Duodenal mucosa (tissue), 2 donors: ENCODE results near the gene TMEFF2.

Experiments used
- H3K27ac ChIP-seq: one replicate; pipeline ENCODE4 v1.7.0; 2013; ENCODE audit warnings: low read depth, low read length
- H3K27me3 ChIP-seq, 2 donors: one replicate each; pipeline ENCODE4 v1.7.0; 2013; ENCODE audit warnings: low read length in 2 of 2, control low read depth in 1 of 2; ENCODE audit not compliant: insufficient read depth in 2 of 2, control insufficient read depth in 1 of 2
- H3K36me3 ChIP-seq, 2 donors: one replicate each; pipeline ENCODE4 v1.7.0; 2013; ENCODE audit warnings: low read length in 2 of 2, control low read depth in 1 of 2; ENCODE audit not compliant: insufficient read depth in 2 of 2, control insufficient read depth in 1 of 2
- H3K4me1 ChIP-seq, 2 donors: one replicate each; pipeline ENCODE4 v1.7.0; 2013; ENCODE audit warnings: low read length in 2 of 2, control low read depth in 1 of 2; ENCODE audit not compliant: insufficient read depth in 2 of 2, control insufficient read depth in 1 of 2
- H3K4me3 ChIP-seq, 2 donors: one replicate each; pipeline ENCODE4 v1.7.0; 2013; ENCODE audit warnings: low read length in 2 of 2, low read depth in 1 of 2
- H3K9ac ChIP-seq, 2 donors: one replicate each; pipeline ENCODE4 v1.7.0; 2013; ENCODE audit warnings: low read length in 2 of 2, low read depth in 1 of 2
- H3K9me3 ChIP-seq, 2 donors: one replicate each; pipeline ENCODE4 v1.7.0; 2013; ENCODE audit warnings: low read length in 2 of 2, control low read depth in 1 of 2; ENCODE audit not compliant: control insufficient read depth in 1 of 2

TMEFF2 gene

DNA sequence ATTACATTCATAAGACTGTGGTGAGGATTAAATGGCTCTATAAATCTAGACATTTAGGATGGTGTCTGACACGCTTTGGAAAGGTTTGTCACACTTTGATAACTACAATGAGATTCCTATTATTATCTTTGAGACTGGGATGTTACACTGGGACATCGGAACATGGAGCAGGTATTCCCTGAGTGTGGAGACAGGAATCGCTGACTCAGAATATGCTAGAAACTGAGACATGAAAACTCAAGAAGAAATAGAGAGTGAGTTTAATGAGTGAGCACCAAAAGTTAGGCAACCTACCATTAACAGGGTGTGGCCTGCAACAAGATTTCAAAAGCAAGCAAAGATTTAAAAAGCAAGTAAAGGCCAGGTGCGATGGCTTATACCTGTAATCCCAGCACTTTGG lies 145.4 kb downstream of the TMEFF2 start:
- H3K27me3 ChIP-seq: no peaks in the 10 kb centered on the region
- no peak overlapping the region for H3K27ac ChIP-seq
- no peak overlapping the region for H3K4me3 ChIP-seq
- H3K36me3 ChIP-seq: no peaks in the 10 kb centered on the region
- H3K4me1 ChIP-seq: no peaks in the 10 kb centered on the region
- no peak overlapping the region for H3K9ac ChIP-seq
- H3K9me3 ChIP-seq: no peaks in the 10 kb centered on the region

DNA sequence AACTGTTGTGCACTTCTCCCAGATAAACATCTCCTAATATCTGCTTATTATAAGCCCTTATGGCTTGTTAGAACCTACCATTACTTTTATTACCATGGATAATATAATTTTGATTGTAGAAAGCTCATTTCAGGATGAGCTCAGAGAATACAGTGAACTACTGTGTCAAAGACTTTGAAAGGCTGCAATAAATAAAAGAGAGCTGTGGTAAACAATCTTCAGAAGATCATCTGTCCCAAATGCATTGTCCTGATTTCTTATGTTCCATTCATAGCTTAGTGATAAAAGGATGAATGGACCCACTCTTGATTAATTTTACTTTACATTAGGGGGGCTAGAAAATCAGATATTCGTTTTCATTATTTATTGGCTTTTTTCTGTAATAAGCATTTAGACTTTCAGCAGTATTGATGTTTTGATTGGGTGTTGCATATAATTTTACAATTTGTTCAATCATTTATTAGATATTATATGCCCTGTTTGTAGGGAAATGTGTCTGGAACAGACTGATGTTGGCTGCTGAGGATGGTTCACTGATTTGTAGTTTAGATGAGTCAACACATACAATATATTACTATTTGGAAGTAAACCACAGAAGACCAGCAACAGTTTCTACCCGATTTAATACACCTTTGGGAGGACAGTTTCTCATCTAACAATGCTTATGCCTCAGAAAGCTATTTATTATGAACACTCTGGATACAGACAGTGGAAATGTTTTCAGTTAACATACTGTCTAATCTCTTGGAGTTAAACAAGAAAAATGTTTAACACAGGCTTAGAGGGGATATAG lies 147.2 kb downstream of the TMEFF2 start:
- Histone ChIP-seq H3K4me1 (no peaks in the 10 kb centered on the region), H3K4me3 (no peak overlapping the region), H3K9me3 (no peaks in the 10 kb centered on the region), H3K27me3 (no peaks in the 10 kb centered on the region), H3K36me3 (no peaks in the 10 kb centered on the region), H3K9ac (no peak overlapping the region), H3K27ac (no peak overlapping the region)

DNA sequence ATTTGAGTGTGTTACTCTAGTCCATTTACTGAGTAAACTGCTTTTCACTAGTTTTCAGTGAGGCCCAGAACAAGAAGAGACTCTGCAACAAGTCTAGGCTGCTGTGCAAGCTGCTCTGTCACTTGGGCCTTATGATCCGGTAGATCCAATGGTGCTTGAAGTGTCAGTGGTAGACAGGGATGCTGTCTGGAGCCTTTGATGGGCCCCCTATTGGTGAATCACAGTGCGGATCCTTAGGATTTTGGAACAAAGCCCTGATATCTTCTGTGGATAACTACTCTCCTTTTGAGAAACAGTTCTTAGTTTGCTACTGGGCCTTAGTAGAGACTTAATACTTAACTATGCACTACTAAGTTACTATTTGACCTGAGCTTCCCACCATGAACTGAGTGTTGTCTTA lies 150.2 kb downstream of the TMEFF2 start:
- no peaks in the 10 kb centered on the region for H3K9me3 ChIP-seq
- H3K4me1 ChIP-seq: no peaks in the 10 kb centered on the region
- H3K27ac ChIP-seq: no peak overlapping the region
- no peak overlapping the region for H3K4me3 ChIP-seq
- no peak overlapping the region for H3K9ac ChIP-seq
- no peaks in the 10 kb centered on the region for H3K27me3 ChIP-seq
- no peaks in the 10 kb centered on the region for H3K36me3 ChIP-seq

DNA sequence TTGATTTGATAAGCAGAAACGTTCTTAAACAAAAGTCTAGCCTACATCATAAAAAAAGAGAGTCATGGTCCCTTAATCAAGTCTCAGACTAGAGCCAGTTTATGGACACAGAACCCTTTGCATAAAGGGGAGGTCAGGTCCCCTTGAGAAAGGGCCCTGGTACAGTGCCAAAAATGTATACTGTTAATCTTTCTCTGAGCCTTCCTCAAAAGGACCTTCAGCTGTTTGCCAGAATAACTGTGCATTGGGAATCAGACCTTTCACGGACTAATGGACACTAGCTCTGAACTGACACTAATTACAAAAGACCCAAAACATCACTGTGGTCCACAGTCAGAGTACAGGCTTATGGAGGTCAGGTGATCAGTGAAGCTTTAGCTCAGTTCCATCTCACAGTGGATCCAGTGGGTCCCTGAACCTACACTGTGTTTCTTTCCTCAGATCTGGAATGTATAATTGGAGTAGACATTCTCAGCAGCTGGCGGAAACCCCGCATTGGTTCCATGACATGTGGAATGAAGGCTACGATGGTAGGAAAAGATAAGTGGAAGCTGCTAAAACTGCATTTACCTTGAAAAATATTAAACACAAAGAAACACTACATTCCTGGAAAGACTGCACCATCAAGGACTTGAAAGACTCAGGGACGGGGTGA lies 151.4 kb downstream of the TMEFF2 start:
- Histone ChIP-seq H3K36me3 (no peaks in the 10 kb centered on the region), H3K9me3 (no peaks in the 10 kb centered on the region), H3K4me1 (no peaks in the 10 kb centered on the region), H3K27me3 (no peaks in the 10 kb centered on the region), H3K4me3 (no peak overlapping the region), H3K9ac (no peak overlapping the region), H3K27ac (no peak overlapping the region)

DNA sequence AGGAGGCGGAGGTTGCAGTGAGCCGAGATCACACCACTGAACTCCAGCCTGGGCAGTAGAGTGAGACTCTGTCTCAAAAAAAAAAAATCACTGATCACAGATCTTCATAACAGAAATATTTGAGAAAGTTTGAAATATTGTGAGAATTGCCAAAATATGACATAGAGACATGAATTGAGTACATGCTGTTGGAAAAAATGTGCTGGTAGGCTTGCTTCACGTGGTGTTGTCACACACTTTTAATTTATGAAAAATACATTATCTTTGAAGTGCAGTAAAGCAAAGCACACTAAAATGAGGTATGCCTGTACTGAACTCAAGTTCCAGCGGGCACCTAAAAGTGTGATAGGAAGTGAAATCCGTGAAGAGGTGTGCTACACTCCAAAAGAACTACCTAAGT lies 152.6 kb downstream of the TMEFF2 start:
- H3K4me1 ChIP-seq: no peaks in the 10 kb centered on the region
- H3K27me3 ChIP-seq: no peaks in the 10 kb centered on the region
- no peak overlapping the region for H3K4me3 ChIP-seq
- no peak overlapping the region for H3K27ac ChIP-seq
- no peaks in the 10 kb centered on the region for H3K36me3 ChIP-seq
- no peak overlapping the region for H3K9ac ChIP-seq
- no peaks in the 10 kb centered on the region for H3K9me3 ChIP-seq

DNA sequence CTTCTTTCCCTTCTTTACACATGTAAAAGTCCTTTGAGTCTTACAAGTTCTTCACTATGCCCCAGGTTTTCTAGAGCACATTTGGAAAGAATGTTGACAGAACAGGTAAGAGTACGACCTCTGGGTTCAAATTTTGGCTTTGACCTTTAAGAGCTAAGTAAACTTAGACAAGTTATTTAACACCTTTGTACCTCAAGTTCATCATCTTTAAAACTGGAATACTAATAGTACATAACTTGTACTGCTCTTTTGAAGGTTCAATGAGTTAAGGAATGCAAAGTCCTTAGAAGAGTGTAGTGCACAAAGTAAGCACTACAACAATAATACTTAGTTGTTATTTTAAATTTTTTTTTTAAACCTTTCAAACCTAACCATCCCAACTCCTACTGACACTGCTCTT lies 156.6 kb downstream of the TMEFF2 start:
- no peak overlapping the region for H3K4me3 ChIP-seq
- no peaks in the 10 kb centered on the region for H3K36me3 ChIP-seq
- H3K9ac ChIP-seq: no peak overlapping the region
- no peaks in the 10 kb centered on the region for H3K9me3 ChIP-seq
- no peak overlapping the region for H3K27ac ChIP-seq
- no peaks in the 10 kb centered on the region for H3K4me1 ChIP-seq
- H3K27me3 ChIP-seq: no peaks in the 10 kb centered on the region

DNA sequence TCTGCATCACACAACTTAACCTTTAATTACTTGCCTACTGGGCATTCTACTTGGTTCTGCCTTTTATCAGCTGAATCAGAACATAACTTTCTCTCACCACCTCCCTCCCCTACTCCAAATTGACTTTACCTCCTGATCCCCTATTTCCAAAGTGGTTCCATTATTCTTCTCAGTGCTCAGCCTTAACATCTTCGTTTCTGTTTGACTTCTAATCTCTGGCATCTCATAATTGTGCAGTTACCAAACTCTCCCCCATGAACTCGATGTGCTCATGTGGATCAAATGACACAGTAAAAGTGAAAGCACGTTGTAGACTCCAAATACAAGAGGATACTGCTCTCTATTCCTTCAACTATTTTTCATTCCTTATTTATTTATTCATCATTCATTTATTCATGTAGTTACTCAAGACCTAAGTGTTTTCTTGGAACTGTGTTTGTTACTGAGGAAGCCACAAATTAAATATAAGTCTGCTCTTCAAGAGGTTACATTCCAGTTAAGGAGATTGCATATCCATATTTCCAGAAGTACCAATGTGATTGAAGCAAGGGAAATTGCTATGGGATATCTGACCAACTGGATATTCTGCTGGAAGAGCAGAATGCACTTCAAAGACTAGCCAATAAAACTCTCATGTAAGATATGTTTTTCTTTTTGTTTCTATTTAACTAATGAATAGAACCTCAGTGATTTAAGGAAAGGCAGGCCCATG lies 158.8 kb downstream of the TMEFF2 start:
- no peak overlapping the region for H3K9ac ChIP-seq
- no peak overlapping the region for H3K27ac ChIP-seq
- H3K4me3 ChIP-seq: no peak overlapping the region
- H3K4me1 ChIP-seq: no peaks in the 10 kb centered on the region
- H3K27me3 ChIP-seq: no peaks in the 10 kb centered on the region
- H3K9me3 ChIP-seq: no peaks in the 10 kb centered on the region
- no peaks in the 10 kb centered on the region for H3K36me3 ChIP-seq

DNA sequence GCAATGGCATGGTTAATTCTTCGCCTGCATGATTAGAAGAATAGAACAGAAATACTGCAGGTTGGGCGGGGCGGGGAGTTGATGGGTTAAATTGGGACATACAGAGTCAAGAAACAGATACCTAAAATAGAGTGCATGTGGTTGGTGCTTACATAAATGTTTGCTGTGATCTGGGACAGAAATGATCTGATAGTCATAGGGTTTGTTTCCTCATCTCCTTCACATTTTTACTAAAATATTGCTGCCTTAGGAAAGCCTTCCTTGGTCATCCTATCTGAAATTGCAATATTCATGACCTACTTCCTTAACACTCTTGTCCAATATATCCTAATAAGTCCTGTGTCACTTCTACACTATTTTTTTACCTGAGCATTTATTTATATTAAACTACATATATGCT lies 163.9 kb downstream of the TMEFF2 start:
- Histone ChIP-seq H3K4me3 (no peak overlapping the region), H3K36me3 (no peaks in the 10 kb centered on the region), H3K27me3 (no peaks in the 10 kb centered on the region), H3K4me1 (peaks cover 0 to 8% of the 10 kb centered on the region in 2 donors), H3K27ac (no peak overlapping the region), H3K9me3 (no peaks in the 10 kb centered on the region), H3K9ac (no peak overlapping the region)

DNA sequence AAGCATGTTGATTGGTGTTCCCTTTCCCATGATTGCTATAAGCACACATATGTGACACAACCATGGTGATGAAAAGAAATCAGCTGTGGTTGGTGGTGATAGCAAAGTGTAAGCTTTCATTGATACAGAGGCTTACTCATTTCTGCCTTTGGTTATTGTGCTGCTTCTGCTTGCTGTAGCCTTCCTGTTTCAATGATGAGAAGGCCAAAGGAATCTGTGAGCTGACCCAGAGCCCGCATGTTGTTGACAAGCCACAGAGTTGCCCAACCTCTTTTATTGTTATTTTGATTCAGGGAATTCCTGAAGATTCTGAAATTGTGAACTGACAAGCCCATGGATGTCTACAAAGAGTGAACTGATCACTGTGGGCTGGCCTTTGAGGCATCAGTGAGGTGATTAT lies 164.4 kb downstream of the TMEFF2 start:
- Histone ChIP-seq H3K27ac (no peak overlapping the region), H3K36me3 (no peaks in the 10 kb centered on the region), H3K27me3 (no peaks in the 10 kb centered on the region), H3K4me3 (no peak overlapping the region), H3K9ac (no peak overlapping the region), H3K4me1 (peaks cover 0 to 8% of the 10 kb centered on the region in 2 donors), H3K9me3 (no peaks in the 10 kb centered on the region)

DNA sequence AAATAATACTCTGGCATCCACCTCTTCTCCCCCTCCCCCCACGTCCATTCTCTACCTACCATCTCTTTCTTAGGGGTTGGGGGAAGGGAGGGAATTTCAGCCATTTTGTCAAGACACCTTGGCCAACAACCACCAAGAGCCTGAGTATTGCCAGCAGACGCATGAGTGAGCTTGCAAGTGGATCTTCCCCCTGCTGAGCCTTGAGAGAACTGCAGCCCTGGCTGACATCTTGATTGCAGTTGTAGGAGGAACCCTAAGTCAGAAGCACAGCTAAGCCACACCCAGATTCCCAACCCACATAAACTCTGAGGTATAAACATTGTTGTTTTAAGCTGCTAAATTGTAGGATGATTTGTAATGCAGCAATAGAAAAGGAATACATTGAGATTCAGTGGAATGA lies 165.6 kb downstream of the TMEFF2 start:
- Histone ChIP-seq H3K27ac (no peak overlapping the region), H3K4me3 (no peak overlapping the region), H3K9ac (no peak overlapping the region), H3K36me3 (no peaks in the 10 kb centered on the region), H3K9me3 (no peaks in the 10 kb centered on the region), H3K27me3 (no peaks in the 10 kb centered on the region), H3K4me1 (peaks cover 0 to 8% of the 10 kb centered on the region in 2 donors)
